ENCODE measurements around the gene APBA1. TPM values are rescaled to one million over a fixed set of nuclear protein-coding genes. Genes with fewer than 3 reads are reported as not detected.

APBA1 gene
- total RNA-seq, 1 donor from 2014 or later = 5.9 TPM

GRCh38 chr9:69504058-69504457 lies 168.1 kb downstream of the APBA1 start:
- Histone ChIP-seq H3K9me3 (ENCODE audit: insufficient read depth, low read depth, low read length) (no peaks in the 10 kb centered on the region), H2AFZ (ENCODE audit: low read depth, low read length) (no peak overlapping the region), H4K20me1 (ENCODE audit: insufficient read depth, low read length) (no peaks in the 10 kb centered on the region), H3K36me3 (ENCODE audit: insufficient read depth, low read length) (no peaks in the 10 kb centered on the region), H3K79me2 (ENCODE audit: insufficient read depth, low read length) (no peaks in the 10 kb centered on the region), H3K4me1 (ENCODE audit: insufficient read depth, low read length) (peaks cover 8% of the 10 kb centered on the region), H3K27me3 (ENCODE audit: insufficient read depth, low read length) (no peaks in the 10 kb centered on the region), H3K4me2 (ENCODE audit: low read length) (no peak overlapping the region), H3K9ac (ENCODE audit: low read length) (no peak overlapping the region), H3K27ac (ENCODE audit: low read depth, low read length) (no peak overlapping the region), H3K4me3 (ENCODE audit: insufficient read depth, low read depth, low read length) (no peak overlapping the region)
- DNase-seq (ENCODE audit: low read depth) = no peak
- FAIRE-seq = no peak
- H3K4me3 Mint-ChIP-seq (ENCODE audit: unreplicated experiment) = no peak overlapping the region
- TF ChIP-seq EZH2 (IDR thresholded peaks at IDR 0.05; ENCODE audit: insufficient read depth, low read length) (no peak), CTCF (IDR thresholded peaks at IDR 0.05; ENCODE audit: insufficient read depth, low read depth, low read length) (no peak)
- H3K36me3 Mint-ChIP-seq (ENCODE audit: low read depth, unreplicated experiment) = no peaks in the 10 kb centered on the region
- H3K27ac Mint-ChIP-seq (ENCODE audit: unreplicated experiment) = peak overlapping the region; percentile 6
- peaks cover 21% of the 10 kb centered on the region for H3K27me3 Mint-ChIP-seq (ENCODE audit: low read depth, unreplicated experiment)
- peaks cover 2% of the 10 kb centered on the region for H3K9me3 Mint-ChIP-seq (ENCODE audit: unreplicated experiment)
- peaks cover 9% of the 10 kb centered on the region for H3K4me1 Mint-ChIP-seq (ENCODE audit: low read depth, unreplicated experiment)

DNA sequence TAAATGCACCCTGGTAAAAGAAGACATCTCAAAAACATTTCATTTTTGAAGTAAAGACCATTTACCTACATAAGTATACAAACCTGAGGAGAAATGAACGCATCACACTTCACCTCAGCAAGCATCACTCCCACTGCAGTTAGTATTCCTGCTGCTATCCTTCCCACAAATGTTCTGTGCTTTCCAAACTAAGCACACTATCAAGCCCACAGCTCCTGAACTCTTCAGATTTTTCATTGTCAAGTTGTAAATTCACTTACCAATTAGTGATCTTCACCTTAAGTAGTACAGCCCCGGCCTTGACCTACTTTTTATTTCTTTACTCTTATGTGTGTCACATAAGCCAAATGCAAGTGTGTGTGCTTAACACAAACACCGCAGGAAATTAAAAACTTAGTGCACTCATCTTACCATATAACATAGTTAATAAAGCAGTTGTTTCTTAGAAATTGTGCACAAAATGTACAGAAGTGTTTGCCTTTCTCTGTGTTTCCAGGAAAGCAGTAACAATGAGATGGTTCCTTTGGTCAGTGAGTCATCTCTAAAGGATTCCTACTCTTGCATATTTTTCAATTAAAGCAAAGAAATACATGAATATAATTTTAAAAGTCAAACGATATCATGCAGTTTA lies 169.4 kb downstream of the APBA1 start:
- H3K36me3 Mint-ChIP-seq (ENCODE audit: low read depth, unreplicated experiment) = peaks cover 2% of the 10 kb centered on the region
- Histone ChIP-seq H3K4me2 (ENCODE audit: low read length) (peak overlapping the region; percentile 36), H3K79me2 (ENCODE audit: insufficient read depth, low read length) (no peaks in the 10 kb centered on the region), H3K4me1 (ENCODE audit: insufficient read depth, low read length) (peaks cover 8% of the 10 kb centered on the region), H3K27ac (ENCODE audit: low read depth, low read length) (no peak overlapping the region), H3K9ac (ENCODE audit: low read length) (no peak overlapping the region), H4K20me1 (ENCODE audit: insufficient read depth, low read length) (no peaks in the 10 kb centered on the region), H3K9me3 (ENCODE audit: insufficient read depth, low read depth, low read length) (no peaks in the 10 kb centered on the region), H2AFZ (ENCODE audit: low read depth, low read length) (no peak overlapping the region), H3K36me3 (ENCODE audit: insufficient read depth, low read length) (no peaks in the 10 kb centered on the region), H3K27me3 (ENCODE audit: insufficient read depth, low read length) (no peaks in the 10 kb centered on the region), H3K4me3 (ENCODE audit: insufficient read depth, low read depth, low read length) (no peak overlapping the region)
- no peak overlapping the region for H3K27ac Mint-ChIP-seq (ENCODE audit: unreplicated experiment)
- H3K9me3 Mint-ChIP-seq (ENCODE audit: unreplicated experiment) = peaks cover 2% of the 10 kb centered on the region
- peaks cover 28% of the 10 kb centered on the region for H3K27me3 Mint-ChIP-seq (ENCODE audit: low read depth, unreplicated experiment)
- peaks cover 9% of the 10 kb centered on the region for H3K4me1 Mint-ChIP-seq (ENCODE audit: low read depth, unreplicated experiment)
- no peak for TF ChIP-seq EZH2 (IDR thresholded peaks at IDR 0.05; ENCODE audit: insufficient read depth, low read length)
- no peak for TF ChIP-seq CTCF (IDR thresholded peaks at IDR 0.05; ENCODE audit: insufficient read depth, low read depth, low read length)
- DNase-seq (ENCODE audit: low read depth) (peak; percentile 49), FAIRE-seq (peak; percentile 68)
- H3K4me3 Mint-ChIP-seq (ENCODE audit: unreplicated experiment) = no peak overlapping the region

- H3K36me3 Mint-ChIP-seq (ENCODE audit: low read depth, unreplicated experiment) = peaks cover 8% of the 10 kb centered on the region
- Histone ChIP-seq H3K9me3 (ENCODE audit: insufficient read depth, low read depth, low read length) (no peaks in the 10 kb centered on the region), H3K27me3 (ENCODE audit: insufficient read depth, low read length) (no peaks in the 10 kb centered on the region), H4K20me1 (ENCODE audit: insufficient read depth, low read length) (no peaks in the 10 kb centered on the region), H3K79me2 (ENCODE audit: insufficient read depth, low read length) (no peaks in the 10 kb centered on the region), H3K27ac (ENCODE audit: low read depth, low read length) (no peak overlapping the region), H3K4me3 (ENCODE audit: insufficient read depth, low read depth, low read length) (no peak overlapping the region), H2AFZ (ENCODE audit: low read depth, low read length) (no peak overlapping the region), H3K4me1 (ENCODE audit: insufficient read depth, low read length) (peaks cover 8% of the 10 kb centered on the region), H3K9ac (ENCODE audit: low read length) (no peak overlapping the region), H3K4me2 (ENCODE audit: low read length) (no peak overlapping the region), H3K36me3 (ENCODE audit: insufficient read depth, low read length) (no peaks in the 10 kb centered on the region)
- peaks cover 39% of the 10 kb centered on the region for H3K27me3 Mint-ChIP-seq (ENCODE audit: low read depth, unreplicated experiment)
- no peak for TF ChIP-seq EZH2 (IDR thresholded peaks at IDR 0.05; ENCODE audit: insufficient read depth, low read length)
- TF ChIP-seq CTCF (IDR thresholded peaks at IDR 0.05; ENCODE audit: insufficient read depth, low read depth, low read length) = no peak
- DNase-seq (ENCODE audit: low read depth) = no peak
- no peak for FAIRE-seq
- H3K4me1 Mint-ChIP-seq (ENCODE audit: low read depth, unreplicated experiment) = peaks cover 9% of the 10 kb centered on the region
- H3K4me3 Mint-ChIP-seq (ENCODE audit: unreplicated experiment) = no peak overlapping the region
- no peak overlapping the region for H3K27ac Mint-ChIP-seq (ENCODE audit: unreplicated experiment)
- peaks cover 8% of the 10 kb centered on the region for H3K9me3 Mint-ChIP-seq (ENCODE audit: unreplicated experiment)
These were observed 171.3 kb downstream of the APBA1 start for GRCh38 chr9:69500896-69501295.

All from astrocyte (in vitro differentiated cells and primary cell).